CD4-positive, CD25-positive, alpha-beta regulatory T cell (primary cell): ENCODE data around the gene TC2N. TPM values are rescaled to one million over a fixed set of nuclear protein-coding genes. Genes with fewer than 3 reads are reported as not detected.
A peak's percentile ranks its signal among the peaks of the same experiment; 100 is the strongest.
"Not testable (repeated sequence)": the region's sequence is repeated elsewhere in the genome, so short reads cannot be mapped to it uniquely, and the experiment has no call there.

Experiments used
- ATAC-seq, 2 donors: fragments of 150-1000 bp; cut with Tn5 transposase; one replicate each; pipeline ENCODE4 v1.10.0; 2021; ENCODE audit warnings: low read depth in 2 of 2, moderate number of reproducible peaks in 2 of 2, moderate library complexity in 1 of 2
- DNase-seq, 3 donors: peaks; one replicate each; pipeline versions ENCODE4 v3.0.0 to v3.0.0-alpha.2; 2012 to 2022; ENCODE audit warnings: mixed read lengths in 1 of 3
- H3K27ac ChIP-seq: one replicate; pipeline ENCODE4 v1.7.0; 2013; ENCODE audit warnings: mild to moderate bottlenecking, low read length; ENCODE audit not compliant: insufficient read depth, poor library complexity, severe bottlenecking
- H3K27me3 ChIP-seq: one replicate; pipeline ENCODE4 v1.7.0; 2013; ENCODE audit warnings: low read length; ENCODE audit not compliant: control insufficient read depth, insufficient read depth
- H3K36me3 ChIP-seq: one replicate; pipeline ENCODE4 v1.7.0; 2013; ENCODE audit warnings: mild to moderate bottlenecking, low read length, moderate library complexity; ENCODE audit not compliant: control insufficient read depth, insufficient read depth
- H3K4me1 ChIP-seq: 2 replicates; pipeline ENCODE4 v1.7.0; 2013; ENCODE audit warnings: mild to moderate bottlenecking, low read length; ENCODE audit not compliant: insufficient read depth, control insufficient read depth, poor library complexity, severe bottlenecking
- H3K4me3 ChIP-seq: one replicate; pipeline ENCODE4 v1.7.0; 2013; ENCODE audit warnings: low read depth, mild to moderate bottlenecking, low read length, moderate library complexity
- H3K9me3 ChIP-seq, 2 experiments: 1 replicate in 1 of 2; 2 replicates in 1 of 2; pipeline ENCODE4 v1.7.0; 2013; ENCODE audit warnings: low read length in 2 of 2, mild to moderate bottlenecking in 1 of 2, moderate library complexity in 1 of 2; ENCODE audit not compliant: control insufficient read depth in 2 of 2
- H3K27ac Mint-ChIP-seq, 3 donors: one replicate each; pipeline ENCODE4 v1.8.0; 2020 to 2022; ENCODE audit warnings: mild to moderate bottlenecking in 3 of 3, mixed read lengths in 3 of 3, moderate library complexity in 2 of 3
- H3K27me3 Mint-ChIP-seq: one replicate; pipeline ENCODE4 v1.8.0; 2022; ENCODE audit warnings: mild to moderate bottlenecking, mixed read lengths
- H3K36me3 Mint-ChIP-seq: one replicate; pipeline ENCODE4 v1.8.0; 2020; ENCODE audit warnings: mixed read lengths
- H3K4me1 Mint-ChIP-seq, 4 donors: one replicate each; pipeline ENCODE4 v1.8.0; 2020 to 2022; ENCODE audit warnings: mixed read lengths in 4 of 4, mild to moderate bottlenecking in 1 of 4
- H3K4me3 Mint-ChIP-seq, 4 donors: one replicate each; pipeline ENCODE4 v1.8.0; 2020 to 2022; ENCODE audit warnings: mild to moderate bottlenecking in 4 of 4, mixed read lengths in 4 of 4, moderate library complexity in 3 of 4
- H3K9me3 Mint-ChIP-seq, 7 donors: one replicate each; pipeline ENCODE4 v1.8.0; 2020 to 2022; ENCODE audit warnings: mixed read lengths in 7 of 7, mild to moderate bottlenecking in 3 of 7, moderate library complexity in 2 of 7
- polyA plus RNA-seq, 4 donors: library from polyadenylated mRNA; unstranded; fragments of 300-500 nt; fragmentation: Illumina TruSeq; gene quantifications; one replicate each; pipeline ENCODE4 v1.2.3, GENCODE V29; 2021
- total RNA-seq: library from RNA; stranded (reverse); gene quantifications from one replicate; pipeline ENCODE4 v1.2.3, GENCODE V29; 2022

TC2N gene
- total and polyA plus RNA-seq, 5 donors from 2014 or later: 68.8 to 138 (median 98.5) TPM

- Mint-ChIP-seq H3K4me1 (peaks cover 4 to 11% (median 5%) of the 10 kb centered on the region in 4 donors), H3K36me3 (peaks cover 62% of the 10 kb centered on the region), H3K9me3 (peaks cover 0 to 37% (median 15%) of the 10 kb centered on the region in 7 donors)
- H3K4me1 ChIP-seq, H3K4me3 Mint-ChIP-seq, H3K27me3 ChIP-seq, H3K4me3 ChIP-seq, H3K27me3 Mint-ChIP-seq, H3K27ac ChIP-seq, ATAC-seq, DNase-seq, H3K27ac Mint-ChIP-seq: not testable (repeated sequence)
- H3K9me3 ChIP-seq: peaks cover 24 to 34% of the 10 kb centered on the region in 2 experiments
- H3K36me3 ChIP-seq: peaks cover 81% of the 10 kb centered on the region
Measured at GRCh38 chr14:91806094-91806493, 61.2 kb downstream of the TC2N start.

DNA sequence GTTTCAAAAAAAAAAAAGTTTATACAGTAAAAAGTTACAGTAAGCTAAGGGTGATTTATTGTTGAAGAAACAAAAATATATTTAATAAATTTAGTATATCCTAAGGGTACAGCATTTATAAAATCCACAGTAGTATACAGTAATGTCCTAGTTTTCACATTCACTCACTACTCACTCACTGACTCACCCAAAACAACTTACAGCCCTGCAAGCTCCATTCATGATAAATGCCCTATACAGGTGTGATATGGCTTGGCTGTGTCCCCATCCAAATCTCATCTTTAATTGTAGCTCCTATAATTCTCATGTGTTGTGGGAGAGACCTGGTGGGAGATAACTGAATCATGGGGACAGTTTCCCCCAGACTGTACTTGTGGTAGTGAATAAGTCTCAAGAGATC is 61.7 kb downstream of the TC2N start:
- no peak overlapping the region for H3K27ac Mint-ChIP-seq
- H3K4me3 ChIP-seq: no peak overlapping the region
- no peak overlapping the region for H3K27ac ChIP-seq
- DNase-seq (no peak), ATAC-seq (no peak)
- peaks cover 78% of the 10 kb centered on the region for H3K36me3 ChIP-seq
- peaks cover 58% of the 10 kb centered on the region for H3K36me3 Mint-ChIP-seq
- no peaks in the 10 kb centered on the region for H3K27me3 Mint-ChIP-seq
- no peak overlapping the region for H3K4me3 Mint-ChIP-seq
- H3K27me3 ChIP-seq: no peaks in the 10 kb centered on the region
- H3K9me3 Mint-ChIP-seq: peaks cover 0 to 33% (median 13%) of the 10 kb centered on the region in 7 donors
- no peaks in the 10 kb centered on the region for H3K4me1 ChIP-seq
- H3K4me1 Mint-ChIP-seq: peaks cover 4 to 11% (median 5%) of the 10 kb centered on the region in 4 donors
- peaks cover 20 to 30% of the 10 kb centered on the region in 2 experiments for H3K9me3 ChIP-seq

- H3K36me3 ChIP-seq: peaks cover 48% of the 10 kb centered on the region
- Mint-ChIP-seq H3K9me3 (peaks cover 0 to 8% (median 4%) of the 10 kb centered on the region in 7 donors), H3K36me3 (peaks cover 18% of the 10 kb centered on the region), H3K27me3 (no peaks in the 10 kb centered on the region), H3K4me1 (peaks cover 6 to 17% (median 8%) of the 10 kb centered on the region in 4 donors), H3K27ac (peak overlapping the region in 1 of 3 donors; percentile 60), H3K4me3 (no peak overlapping the region)
- peaks cover 5% of the 10 kb centered on the region for H3K4me1 ChIP-seq
- H3K27me3 ChIP-seq: no peaks in the 10 kb centered on the region
- DNase-seq (no peak), ATAC-seq (no peak)
- peaks cover 6 to 8% of the 10 kb centered on the region in 2 experiments for H3K9me3 ChIP-seq
- H3K4me3 ChIP-seq: no peak overlapping the region
- no peak overlapping the region for H3K27ac ChIP-seq
Measured at GRCh38 chr14:91801358-91801757, 66.0 kb downstream of the TC2N start.

DNA sequence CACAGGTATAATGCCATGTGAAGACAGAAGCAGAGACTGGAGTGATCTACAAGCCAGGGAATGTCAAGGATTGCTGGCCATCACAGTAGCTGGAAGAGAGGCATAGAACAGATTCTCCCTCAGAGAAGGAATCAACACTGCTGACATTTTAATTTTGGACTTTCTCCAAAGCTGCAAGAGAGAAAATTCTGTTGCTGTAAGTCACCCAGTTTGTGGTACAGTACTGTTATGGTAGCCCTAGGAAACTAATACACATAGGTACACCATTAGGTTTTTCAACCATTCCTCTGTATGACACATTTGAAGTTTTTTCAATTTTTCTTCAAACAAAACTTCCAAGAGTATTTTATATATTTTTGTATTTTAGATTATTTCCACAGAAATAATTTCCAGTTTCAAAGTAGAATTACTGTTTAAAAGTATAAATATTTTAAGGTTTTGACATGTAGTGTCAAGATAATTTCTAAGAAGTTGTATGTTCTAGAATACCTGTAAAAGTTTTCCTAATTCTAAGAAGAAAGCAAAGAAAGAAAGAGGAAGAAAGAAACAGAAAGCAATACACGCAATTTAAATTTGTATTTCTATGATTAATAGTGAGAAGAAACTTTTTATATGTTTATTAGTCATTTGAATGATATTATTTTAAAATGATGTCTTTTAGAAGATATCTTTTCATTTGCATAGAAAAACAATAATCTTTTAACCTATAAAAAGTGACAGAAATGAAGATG is 70.6 kb downstream of the TC2N start:
- H3K9me3 ChIP-seq: no peaks in the 10 kb centered on the region
- H3K27me3 Mint-ChIP-seq: no peaks in the 10 kb centered on the region
- H3K27me3 ChIP-seq: no peaks in the 10 kb centered on the region
- ATAC-seq: no peak
- peak in 1 of 3 donors; percentile 55 for DNase-seq
- H3K36me3 ChIP-seq: peaks cover 60% of the 10 kb centered on the region
- no peaks in the 10 kb centered on the region for H3K9me3 Mint-ChIP-seq
- H3K36me3 Mint-ChIP-seq: peaks cover 27% of the 10 kb centered on the region
- H3K27ac ChIP-seq: no peak overlapping the region
- peaks cover 5 to 22% (median 14%) of the 10 kb centered on the region in 4 donors for H3K4me1 Mint-ChIP-seq
- H3K4me3 ChIP-seq: no peak overlapping the region
- peak overlapping the region in 2 of 3 donors; percentile 27 to 43 for H3K27ac Mint-ChIP-seq
- H3K4me3 Mint-ChIP-seq: no peak overlapping the region
- H3K4me1 ChIP-seq: peaks cover 5% of the 10 kb centered on the region

DNA sequence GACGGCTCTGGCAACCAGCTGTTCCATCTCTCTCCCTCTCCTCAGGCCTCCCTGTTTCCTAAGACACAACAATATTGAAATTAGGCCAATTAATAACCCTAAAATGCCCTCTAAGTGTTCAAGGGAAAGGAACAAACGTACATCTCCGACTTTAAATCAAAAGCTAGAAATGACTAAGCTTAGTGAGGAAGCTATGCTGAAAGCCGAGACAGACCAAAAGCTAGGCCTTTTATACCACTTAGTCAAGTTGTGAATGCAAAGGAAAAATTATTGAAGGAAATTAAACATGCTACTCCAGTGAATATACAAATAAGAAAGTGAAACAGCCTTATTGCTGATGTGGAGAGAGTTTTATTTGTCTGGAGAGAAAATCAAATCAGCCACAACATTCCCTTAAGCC is 73.6 kb downstream of the TC2N start:
- Mint-ChIP-seq H3K9me3 (peaks cover 0 to 1% (median 0%) of the 10 kb centered on the region in 7 donors), H3K4me1 (peaks cover 5 to 17% (median 14%) of the 10 kb centered on the region in 4 donors), H3K4me3 (no peak overlapping the region), H3K27me3 (no peaks in the 10 kb centered on the region), H3K36me3 (peaks cover 32% of the 10 kb centered on the region), H3K27ac (peak overlapping the region in 1 of 3 donors; percentile 70)
- Histone ChIP-seq H3K4me3 (no peak overlapping the region), H3K36me3 (peaks cover 61% of the 10 kb centered on the region), H3K9me3 (no peaks in the 10 kb centered on the region), H3K27me3 (no peaks in the 10 kb centered on the region), H3K27ac (no peak overlapping the region), H3K4me1 (peaks cover 5% of the 10 kb centered on the region)
- ATAC-seq (no peak), DNase-seq (peak in 1 of 3 donors; percentile 13)

GRCh38 chr14:91786188-91786587 is 81.1 kb downstream of the TC2N start:
- peaks cover 0 to 5% (median under 1%) of the 10 kb centered on the region in 4 donors for H3K4me1 Mint-ChIP-seq
- no peak overlapping the region for H3K27ac Mint-ChIP-seq
- no peak for DNase-seq
- H3K36me3 ChIP-seq: peaks cover 57% of the 10 kb centered on the region
- no peak overlapping the region for H3K27ac ChIP-seq
- H3K4me3 Mint-ChIP-seq: no peak overlapping the region
- no peaks in the 10 kb centered on the region for H3K9me3 ChIP-seq
- H3K27me3 ChIP-seq: no peaks in the 10 kb centered on the region
- peaks cover 38% of the 10 kb centered on the region for H3K36me3 Mint-ChIP-seq
- ATAC-seq: no peak
- H3K4me1 ChIP-seq: no peaks in the 10 kb centered on the region
- H3K27me3 Mint-ChIP-seq: no peaks in the 10 kb centered on the region
- H3K4me3 ChIP-seq: no peak overlapping the region
- H3K9me3 Mint-ChIP-seq: peaks cover 0 to 1% (median 0%) of the 10 kb centered on the region in 7 donors

DNA sequence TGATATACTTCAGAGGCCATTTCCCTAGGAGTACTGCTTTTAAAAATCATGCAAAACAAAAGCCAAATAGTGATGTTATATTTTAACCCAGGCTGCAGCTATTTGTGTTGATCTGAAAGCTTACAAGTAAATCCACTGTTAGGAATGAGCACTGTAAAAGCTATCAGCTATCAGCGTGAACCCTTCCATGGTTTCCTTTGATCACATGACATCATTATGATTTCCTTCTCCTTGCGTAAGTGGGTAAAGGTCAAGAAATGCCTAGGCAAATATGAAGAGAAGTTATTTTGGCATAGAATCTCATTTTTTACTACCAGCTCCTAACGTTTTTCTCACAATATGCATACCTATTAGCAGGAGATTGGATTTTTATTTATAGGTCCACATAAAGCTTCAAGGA is 86.9 kb downstream of the TC2N start:
- peaks cover 0 to 6% (median 2%) of the 10 kb centered on the region in 4 donors for H3K4me1 Mint-ChIP-seq
- peaks cover 46% of the 10 kb centered on the region for H3K36me3 ChIP-seq
- no peaks in the 10 kb centered on the region for H3K27me3 Mint-ChIP-seq
- no peaks in the 10 kb centered on the region for H3K9me3 ChIP-seq
- peaks cover 34% of the 10 kb centered on the region for H3K36me3 Mint-ChIP-seq
- no peaks in the 10 kb centered on the region for H3K9me3 Mint-ChIP-seq
- DNase-seq (no peak), ATAC-seq (no peak)
- no peak overlapping the region for H3K4me3 ChIP-seq
- H3K4me1 ChIP-seq: no peaks in the 10 kb centered on the region
- H3K27me3 ChIP-seq: no peaks in the 10 kb centered on the region
- H3K27ac ChIP-seq: no peak overlapping the region
- no peak overlapping the region for H3K27ac Mint-ChIP-seq
- H3K4me3 Mint-ChIP-seq: no peak overlapping the region

DNA sequence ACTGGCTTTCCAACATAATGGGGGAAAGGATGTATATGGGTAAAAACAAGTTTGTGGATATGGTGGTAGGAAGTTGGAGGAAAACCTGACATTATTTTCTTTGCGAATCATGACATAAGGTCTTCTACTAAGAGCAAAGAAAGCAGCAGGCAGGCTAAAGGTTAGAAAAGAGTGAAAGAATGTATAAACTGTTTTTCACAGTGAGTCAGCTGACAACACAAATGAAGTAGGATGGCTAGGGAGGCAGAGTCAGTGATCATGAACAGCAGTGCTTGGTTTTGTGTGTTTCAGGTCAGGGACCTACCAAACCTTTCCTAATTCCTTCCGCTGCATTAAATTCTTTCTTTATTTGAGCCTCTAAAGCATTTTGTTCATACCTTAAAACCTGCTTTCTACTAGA is 89.1 kb downstream of the TC2N start:
- H3K27ac ChIP-seq: no peak overlapping the region
- H3K36me3 Mint-ChIP-seq: peaks cover 43% of the 10 kb centered on the region
- H3K4me1 Mint-ChIP-seq: peaks cover 0 to 17% (median 8%) of the 10 kb centered on the region in 4 donors
- peak overlapping the region in 1 of 3 donors; percentile 53 for H3K27ac Mint-ChIP-seq
- no peaks in the 10 kb centered on the region for H3K27me3 ChIP-seq
- H3K27me3 Mint-ChIP-seq: no peaks in the 10 kb centered on the region
- no peak for DNase-seq
- H3K4me1 ChIP-seq: no peaks in the 10 kb centered on the region
- no peaks in the 10 kb centered on the region for H3K9me3 ChIP-seq
- H3K9me3 Mint-ChIP-seq: peaks cover 0 to 2% (median 0%) of the 10 kb centered on the region in 7 donors
- H3K36me3 ChIP-seq: peaks cover 28% of the 10 kb centered on the region
- H3K4me3 Mint-ChIP-seq: no peak overlapping the region
- no peak for ATAC-seq
- H3K4me3 ChIP-seq: no peak overlapping the region
